Karpas-422 (cell line): ENCODE data around the gene MAD2L2. TPM values are rescaled to one million over a fixed set of nuclear protein-coding genes. Genes with fewer than 3 reads are reported as not detected.

ENCODE experiments used
- DNase-seq: peaks from one replicate; pipeline ENCODE4 v3.0.0-alpha.2; 2015
- H2AFZ ChIP-seq: fragments of 200-600 bp; sonication (generic); 2 replicates; pipeline ENCODE4 v1.6.1; 2014; ENCODE audit warnings: antibody characterized with exemption, low read length, mixed read lengths
- H3K27ac ChIP-seq: fragments of 200-600 bp; sonication (generic); 2 replicates; pipeline ENCODE4 v1.5.1; 2014; ENCODE audit warnings: mild to moderate bottlenecking, low read length, moderate library complexity
- H3K27me3 ChIP-seq: fragments of 200-600 bp; sonication (generic); 2 replicates; pipeline ENCODE4 v1.6.1; 2014; ENCODE audit warnings: low read length, mixed read lengths
- H3K36me3 ChIP-seq: fragments of 200-600 bp; sonication (generic); 2 replicates; pipeline ENCODE4 v1.6.1; 2014; ENCODE audit warnings: low read length, mixed read lengths; ENCODE audit not compliant: insufficient read depth
- H3K4me1 ChIP-seq: fragments of 200-600 bp; sonication (generic); 2 replicates; pipeline ENCODE4 v1.6.1; 2014; ENCODE audit warnings: mild to moderate bottlenecking, low read length, mixed read lengths
- H3K4me2 ChIP-seq: fragments of 200-600 bp; sonication (generic); 2 replicates; pipeline ENCODE4 v1.6.1; 2014; ENCODE audit warnings: low read length, low read depth, mild to moderate bottlenecking; ENCODE audit not compliant: poor library complexity, severe bottlenecking
- H3K4me3 ChIP-seq: fragments of 200-600 bp; sonication (generic); 2 replicates; pipeline ENCODE4 v1.5.1; 2014; ENCODE audit warnings: mild to moderate bottlenecking, antibody characterized with exemption, low read length, mixed read lengths
- H3K79me2 ChIP-seq: fragments of 200-600 bp; sonication (generic); 2 replicates; pipeline ENCODE4 v1.6.1; 2014; ENCODE audit warnings: mild to moderate bottlenecking, low read length, mixed read lengths
- H3K9ac ChIP-seq: fragments of 200-600 bp; sonication (generic); 2 replicates; pipeline ENCODE4 v1.6.0; 2014; ENCODE audit warnings: low read length
- H3K9me2 ChIP-seq: fragments of 200-600 bp; sonication (generic), shearing (Covaris generic); replicated peaks from 2 replicates; pipeline ENCODE4 v1.6.0; 2014; ENCODE audit warnings: mild to moderate bottlenecking, low read length, moderate library complexity; ENCODE audit not compliant: insufficient read depth
- H3K9me3 ChIP-seq: fragments of 300-700, 200-600 bp; sonication (generic); 2 replicates; pipeline ENCODE4 v1.6.1; 2014; ENCODE audit warnings: low read length, mixed read lengths
- H4K20me1 ChIP-seq: fragments of 200-600 bp; sonication (generic); 2 replicates; pipeline ENCODE4 v1.6.1; 2014; ENCODE audit warnings: mild to moderate bottlenecking, antibody characterized with exemption, low read length, low read depth; ENCODE audit not compliant: insufficient read depth
- total RNA-seq: library from RNA; depleted of rRNA; stranded (reverse); fragments of >200 nt; shearing (Covaris generic); gene quantifications from 2 replicates; pipeline ENCODE4 v1.2.3, GENCODE V29; 2014; ENCODE audit warnings: low replicate concordance

The MAD2L2 gene
- total RNA-seq, 1 experiment from 2014 or later = 89.3 TPM

GRCh38 chr1:11701981-11702803 is 21.2 kb upstream of the MAD2L2 start:
- Histone ChIP-seq H3K4me1 (no peaks in the 10 kb centered on the region), H3K4me2 (no peak overlapping the region), H3K36me3 (no peaks in the 10 kb centered on the region), H3K79me2 (no peaks in the 10 kb centered on the region), H3K27me3 (no peaks in the 10 kb centered on the region), H3K9me3 (no peaks in the 10 kb centered on the region), H3K9me2 (no peaks in the 10 kb centered on the region), H4K20me1 (no peaks in the 10 kb centered on the region), H3K9ac (no peak overlapping the region), H2AFZ (no peak overlapping the region), H3K27ac (no peak overlapping the region), H3K4me3 (no peak overlapping the region)
- no peak for DNase-seq

DNA sequence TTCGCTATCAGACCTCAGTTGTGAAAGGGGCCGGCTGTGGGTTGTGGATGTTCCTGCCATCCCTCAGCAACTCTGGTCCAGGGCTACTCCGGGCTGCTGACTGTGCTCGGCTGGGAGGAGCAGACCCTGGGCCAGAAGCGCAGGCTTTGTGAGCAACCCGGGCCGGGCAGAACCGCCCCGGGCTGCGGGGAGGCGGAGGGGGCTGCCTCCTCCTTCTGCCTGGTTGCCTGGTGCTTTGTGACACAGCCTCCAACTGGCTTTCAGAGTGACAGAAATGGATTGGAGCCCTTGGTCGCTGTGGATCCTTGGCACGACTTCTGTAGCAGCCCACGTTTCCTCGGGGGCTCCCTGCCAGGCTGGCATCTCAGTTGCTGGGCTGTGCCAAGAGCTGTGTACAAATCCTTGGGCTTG is 20.6 kb upstream of the MAD2L2 start:
- Histone ChIP-seq H3K4me2 (no peak overlapping the region), H3K27ac (no peak overlapping the region), H3K9me3 (no peaks in the 10 kb centered on the region), H3K79me2 (no peaks in the 10 kb centered on the region), H2AFZ (no peak overlapping the region), H3K9ac (no peak overlapping the region), H3K4me1 (no peaks in the 10 kb centered on the region), H4K20me1 (no peaks in the 10 kb centered on the region), H3K36me3 (no peaks in the 10 kb centered on the region), H3K4me3 (no peak overlapping the region), H3K27me3 (no peaks in the 10 kb centered on the region), H3K9me2 (no peaks in the 10 kb centered on the region)
- DNase-seq = no peak

- Histone ChIP-seq H3K36me3 (no peaks in the 10 kb centered on the region), H4K20me1 (no peaks in the 10 kb centered on the region), H3K4me1 (no peaks in the 10 kb centered on the region), H3K4me2 (no peak overlapping the region), H3K9ac (no peak overlapping the region), H3K9me3 (no peaks in the 10 kb centered on the region), H3K9me2 (no peaks in the 10 kb centered on the region), H2AFZ (no peak overlapping the region), H3K79me2 (no peaks in the 10 kb centered on the region), H3K27me3 (no peaks in the 10 kb centered on the region), H3K27ac (no peak overlapping the region), H3K4me3 (no peak overlapping the region)
- no peak for DNase-seq
These were observed 19.9 kb upstream of the MAD2L2 start for GRCh38 chr1:11700601-11701467.

DNA sequence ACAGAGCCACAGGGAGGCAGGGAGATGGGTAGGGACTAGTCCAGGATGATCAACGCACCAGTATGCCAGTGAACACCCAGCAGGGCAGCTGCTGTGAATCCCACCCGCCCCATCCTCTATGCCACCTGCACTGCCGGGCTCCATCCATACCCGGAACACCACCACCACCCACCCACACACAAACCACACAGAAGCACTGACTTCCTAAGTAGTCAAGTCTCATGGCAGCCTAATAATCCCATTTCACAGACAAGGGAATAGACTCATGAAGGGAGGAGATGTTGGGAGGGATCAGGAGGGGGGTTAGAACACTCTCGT is 16.9 kb upstream of the MAD2L2 start:
- H3K4me1 ChIP-seq = no peaks in the 10 kb centered on the region
- no peak overlapping the region for H2AFZ ChIP-seq
- H3K79me2 ChIP-seq = no peaks in the 10 kb centered on the region
- H4K20me1 ChIP-seq = no peaks in the 10 kb centered on the region
- no peaks in the 10 kb centered on the region for H3K27me3 ChIP-seq
- H3K4me2 ChIP-seq = no peak overlapping the region
- no peak overlapping the region for H3K27ac ChIP-seq
- no peak overlapping the region for H3K4me3 ChIP-seq
- no peak for DNase-seq
- H3K36me3 ChIP-seq = no peaks in the 10 kb centered on the region
- no peaks in the 10 kb centered on the region for H3K9me2 ChIP-seq
- H3K9me3 ChIP-seq = no peaks in the 10 kb centered on the region
- H3K9ac ChIP-seq = no peak overlapping the region

DNA sequence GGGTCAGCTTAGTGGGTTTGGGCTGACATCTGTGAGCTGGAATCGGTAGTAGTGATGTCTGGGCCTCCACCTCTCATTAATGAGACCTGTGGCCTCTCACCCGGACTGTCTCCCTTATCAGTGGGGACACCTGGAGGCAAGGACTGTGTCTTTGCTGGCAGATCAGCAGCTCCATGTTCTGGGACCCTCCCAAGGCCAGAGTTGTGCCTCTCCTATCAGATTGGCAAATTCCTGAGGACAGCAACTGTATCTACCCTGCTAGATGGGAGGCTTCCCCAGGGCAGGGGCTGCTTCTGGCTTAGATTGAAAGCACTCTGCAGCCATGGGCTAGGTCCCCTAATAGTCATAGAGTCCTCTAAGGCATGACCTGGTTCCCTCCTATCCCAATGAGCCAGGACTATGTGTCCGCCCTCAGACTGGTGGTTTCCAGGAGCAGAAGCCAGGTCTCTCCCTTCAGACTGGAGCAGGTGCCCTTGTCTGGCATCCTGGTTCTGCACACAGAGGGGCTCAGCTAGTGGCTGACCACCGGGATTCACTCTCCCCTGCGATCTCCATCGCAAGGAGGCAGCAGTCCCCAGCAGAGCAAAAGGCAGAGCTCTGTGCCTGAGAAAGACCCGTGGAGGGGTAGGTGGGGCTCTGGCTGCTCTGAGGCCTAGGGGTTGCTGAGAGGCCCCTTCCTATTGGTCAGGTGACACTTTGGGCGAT is 16.4 kb upstream of the MAD2L2 start:
- Histone ChIP-seq H3K9ac (no peak overlapping the region), H3K36me3 (no peaks in the 10 kb centered on the region), H3K9me2 (no peaks in the 10 kb centered on the region), H3K27ac (no peak overlapping the region), H3K4me2 (no peak overlapping the region), H4K20me1 (no peaks in the 10 kb centered on the region), H3K4me1 (no peaks in the 10 kb centered on the region), H3K79me2 (no peaks in the 10 kb centered on the region), H3K4me3 (no peak overlapping the region), H2AFZ (no peak overlapping the region), H3K27me3 (no peaks in the 10 kb centered on the region), H3K9me3 (no peaks in the 10 kb centered on the region)
- no peak for DNase-seq

GRCh38 chr1:11695861-11696260 is 14.9 kb upstream of the MAD2L2 start:
- H3K4me1 ChIP-seq = no peaks in the 10 kb centered on the region
- H3K4me3 ChIP-seq = no peak overlapping the region
- no peak for DNase-seq
- H3K9me2 ChIP-seq = no peaks in the 10 kb centered on the region
- no peak overlapping the region for H3K9ac ChIP-seq
- H4K20me1 ChIP-seq = no peaks in the 10 kb centered on the region
- H3K36me3 ChIP-seq = no peaks in the 10 kb centered on the region
- no peak overlapping the region for H3K4me2 ChIP-seq
- no peaks in the 10 kb centered on the region for H3K27me3 ChIP-seq
- H3K27ac ChIP-seq = no peak overlapping the region
- H3K9me3 ChIP-seq = no peaks in the 10 kb centered on the region
- no peak overlapping the region for H2AFZ ChIP-seq
- H3K79me2 ChIP-seq = no peaks in the 10 kb centered on the region

- Histone ChIP-seq H3K4me3 (no peak overlapping the region), H3K4me1 (no peaks in the 10 kb centered on the region), H2AFZ (no peak overlapping the region), H3K27me3 (no peaks in the 10 kb centered on the region), H3K79me2 (no peaks in the 10 kb centered on the region), H3K9me2 (no peaks in the 10 kb centered on the region), H3K9ac (no peak overlapping the region), H3K9me3 (no peaks in the 10 kb centered on the region), H3K36me3 (no peaks in the 10 kb centered on the region), H3K27ac (no peak overlapping the region), H3K4me2 (no peak overlapping the region), H4K20me1 (no peaks in the 10 kb centered on the region)
- DNase-seq = no peak
These were observed 13.0 kb upstream of the MAD2L2 start for GRCh38 chr1:11693917-11694316.

DNA sequence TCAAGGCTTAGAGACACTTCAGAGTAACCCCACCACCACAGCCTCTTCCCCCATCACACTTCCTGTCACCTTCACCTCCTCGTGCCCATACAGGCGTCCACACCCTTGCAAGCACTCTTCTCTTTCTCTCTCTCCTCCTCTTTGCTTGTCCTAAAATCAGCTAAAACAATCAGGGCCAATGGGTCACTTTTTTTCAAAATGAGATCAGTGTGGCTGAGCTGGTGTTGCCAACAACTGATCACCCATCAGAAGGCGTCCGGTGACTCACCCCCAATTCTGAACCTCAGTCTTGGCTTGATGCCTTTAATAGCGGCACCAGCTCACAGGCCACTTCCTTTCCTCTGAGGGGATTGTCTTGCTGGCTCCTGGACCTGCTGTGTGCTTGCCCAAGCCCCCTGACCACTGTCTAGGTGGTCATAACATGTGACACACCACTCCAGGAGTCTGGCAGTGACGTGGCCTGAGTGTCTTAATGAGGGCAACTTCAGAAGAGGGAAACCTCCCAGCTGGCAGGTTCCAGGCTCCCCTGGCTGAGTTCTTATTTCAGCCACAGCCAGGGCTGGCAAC is 12.2 kb upstream of the MAD2L2 start:
- Histone ChIP-seq H3K4me3 (no peak overlapping the region), H2AFZ (no peak overlapping the region), H3K36me3 (no peaks in the 10 kb centered on the region), H4K20me1 (no peaks in the 10 kb centered on the region), H3K27me3 (no peaks in the 10 kb centered on the region), H3K9me2 (no peaks in the 10 kb centered on the region), H3K27ac (no peak overlapping the region), H3K4me2 (no peak overlapping the region), H3K4me1 (no peaks in the 10 kb centered on the region), H3K79me2 (no peaks in the 10 kb centered on the region), H3K9me3 (no peaks in the 10 kb centered on the region), H3K9ac (no peak overlapping the region)
- no peak for DNase-seq
